ENCODE results near the gene CATSPERE. TPM values are rescaled to one million over a fixed set of nuclear protein-coding genes. Genes with fewer than 3 reads are reported as not detected.

Gene CATSPERE
- total RNA-seq, 1 donor from 2014 or later, result 1.1 TPM

- H3K36me3 Mint-ChIP-seq (ENCODE audit: low read depth, unreplicated experiment), result peaks cover 6% of the 10 kb centered on the region
- no peak for FAIRE-seq
- H3K4me3 Mint-ChIP-seq (ENCODE audit: unreplicated experiment), result peak within 1 kb of the TSS; percentile 82
Observed at GRCh38 chr1:244652623-244653438, 191.8 kb downstream of the CATSPERE start, which contains the start of gene DESI2. Gene DESI2, plus strand, starts transcription at chr1:244653126. Its CDS starts 188 bp downstream, at chr1:244653314.

DNA sequence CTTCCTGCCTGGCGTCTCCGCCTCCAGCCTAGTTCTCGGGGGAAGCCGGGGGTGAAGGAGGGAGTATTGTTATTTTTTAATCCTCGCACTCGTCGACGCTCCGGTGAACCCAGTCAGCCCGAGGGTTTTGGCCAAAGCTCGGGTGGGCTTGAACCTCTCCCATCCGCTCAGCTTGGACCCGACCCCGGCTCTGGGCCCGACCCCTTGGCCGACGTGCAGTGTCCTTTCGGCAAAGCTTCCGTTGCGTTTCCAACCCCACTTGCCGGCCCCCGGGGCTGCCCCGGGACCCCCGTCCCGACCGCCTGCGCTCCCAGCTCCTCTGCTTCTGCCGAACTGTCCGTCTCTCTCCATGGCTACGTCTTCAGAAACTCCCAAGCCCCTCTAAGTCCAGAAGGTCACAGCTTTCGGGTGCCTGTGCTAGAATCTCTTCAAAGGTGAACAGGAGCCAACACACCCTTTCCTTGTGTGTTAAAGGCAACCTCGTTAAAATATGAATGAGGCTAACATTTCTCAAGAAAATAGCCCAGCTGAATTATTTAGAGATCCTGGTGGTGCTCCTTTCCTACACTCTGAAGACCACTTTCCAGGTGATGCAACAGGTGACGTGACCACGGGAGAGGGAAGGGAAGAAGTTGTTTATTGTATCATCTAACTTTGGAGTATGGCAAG lies 192.5 kb downstream of the CATSPERE start:
- peak overlapping the region; percentile 71 for H3K27ac ChIP-seq (ENCODE audit: low read depth, low read length)
- H3K9me3 Mint-ChIP-seq (ENCODE audit: unreplicated experiment), result no peaks in the 10 kb centered on the region
- FAIRE-seq (no peak), DNase-seq (ENCODE audit: low read depth) (peak; percentile 12)
- no peak overlapping the region for H3K27ac Mint-ChIP-seq (ENCODE audit: unreplicated experiment)
- H3K4me1 Mint-ChIP-seq (ENCODE audit: low read depth, unreplicated experiment), result peaks cover 5% of the 10 kb centered on the region
- peaks cover 56% of the 10 kb centered on the region for H3K79me2 ChIP-seq (ENCODE audit: insufficient read depth, low read length)
- peaks cover 7% of the 10 kb centered on the region for H3K36me3 ChIP-seq (ENCODE audit: insufficient read depth, low read length)
- no peaks in the 10 kb centered on the region for H3K9me3 ChIP-seq (ENCODE audit: insufficient read depth, low read depth, low read length)
- TF ChIP-seq CTCF (IDR thresholded peaks at IDR 0.05; ENCODE audit: insufficient read depth, low read depth, low read length) (no peak), EZH2 (IDR thresholded peaks at IDR 0.05; ENCODE audit: insufficient read depth, low read length) (no peak)
- H3K27me3 ChIP-seq (ENCODE audit: insufficient read depth, low read length), result no peaks in the 10 kb centered on the region
- peaks cover 14% of the 10 kb centered on the region for H3K4me1 ChIP-seq (ENCODE audit: insufficient read depth, low read length)
- H3K4me3 ChIP-seq (ENCODE audit: insufficient read depth, low read depth, low read length), result peak overlapping the region; percentile 82
- H3K4me3 Mint-ChIP-seq (ENCODE audit: unreplicated experiment), result no peak overlapping the region
- H4K20me1 ChIP-seq (ENCODE audit: insufficient read depth, low read length), result peaks cover 48% of the 10 kb centered on the region
- peak overlapping the region; percentile 85 for H3K4me2 ChIP-seq (ENCODE audit: low read length)
- H2AFZ ChIP-seq (ENCODE audit: low read depth, low read length), result peak overlapping the region; percentile 46
- peak overlapping the region; percentile 94 for H3K9ac ChIP-seq (ENCODE audit: low read length)
- H3K36me3 Mint-ChIP-seq (ENCODE audit: low read depth, unreplicated experiment), result peaks cover 6% of the 10 kb centered on the region
- H3K27me3 Mint-ChIP-seq (ENCODE audit: low read depth, unreplicated experiment), result no peaks in the 10 kb centered on the region

More at GRCh38 chr1:244652623-244653438, 191.8 kb downstream of the CATSPERE start, which contains the start of gene DESI2:
- H3K9me3 Mint-ChIP-seq (ENCODE audit: unreplicated experiment), result no peaks in the 10 kb centered on the region
- no peak for TF ChIP-seq CTCF (IDR thresholded peaks at IDR 0.05; ENCODE audit: insufficient read depth, low read depth, low read length)
- no peak for TF ChIP-seq EZH2 (IDR thresholded peaks at IDR 0.05; ENCODE audit: insufficient read depth, low read length)
- Histone ChIP-seq H3K4me2 (ENCODE audit: low read length) (peak within 1 kb of the TSS; percentile 99), H3K4me3 (ENCODE audit: insufficient read depth, low read depth, low read length) (peak within 1 kb of the TSS; percentile 82), H3K9me3 (ENCODE audit: insufficient read depth, low read depth, low read length) (no peaks in the 10 kb centered on the region), H3K36me3 (ENCODE audit: insufficient read depth, low read length) (peaks cover 7% of the 10 kb centered on the region), H4K20me1 (ENCODE audit: insufficient read depth, low read length) (peaks cover 40% of the 10 kb centered on the region), H3K79me2 (ENCODE audit: insufficient read depth, low read length) (peaks cover 48% of the 10 kb centered on the region), H2AFZ (ENCODE audit: low read depth, low read length) (peak within 1 kb of the TSS; percentile 98), H3K9ac (ENCODE audit: low read length) (peak within 1 kb of the TSS; percentile 94), H3K27me3 (ENCODE audit: insufficient read depth, low read length) (no peaks in the 10 kb centered on the region), H3K27ac (ENCODE audit: low read depth, low read length) (peak within 1 kb of the TSS; percentile 71), H3K4me1 (ENCODE audit: insufficient read depth, low read length) (peaks cover 14% of the 10 kb centered on the region)
- no peaks in the 10 kb centered on the region for H3K27me3 Mint-ChIP-seq (ENCODE audit: low read depth, unreplicated experiment)
- DNase-seq (ENCODE audit: low read depth), result peak; percentile 99
- peaks cover 5% of the 10 kb centered on the region for H3K4me1 Mint-ChIP-seq (ENCODE audit: low read depth, unreplicated experiment)
- peak within 1 kb of the TSS; percentile 12 for H3K27ac Mint-ChIP-seq (ENCODE audit: unreplicated experiment)
